WTC11 (cell line): Measurements from ENCODE around the gene NPIPB2. TPM values are rescaled to one million over a fixed set of nuclear protein-coding genes. Genes with fewer than 3 reads are reported as not detected.
"Not testable (repeated sequence)": the region's sequence is repeated elsewhere in the genome, so short reads cannot be mapped to it uniquely, and the experiment has no call there.

ENCODE experiments used
- ATAC-seq: fragments of 200-7000 bp; cut with Tn5 transposase; 2 replicates; pipeline ENCODE4 v1.10.0; 2021; ENCODE audit warnings: mild to moderate bottlenecking, moderate library complexity
- Bru-seq: library from RNA; stranded (reverse); fragments of 400-500 nt; gene quantifications from one replicate; lab custom pipeline; 2021; lab: Mats Ljungman, UMichigan
- CTCF ChIA-PET: fragments of 300-600 bp; sonication (Branson Sonifier 250); formaldehyde crosslinking; loops from one replicate; lab custom pipeline; 2021; ENCODE audit warnings: antibody characterized with exemption; lab: Charles Lee
- POLR2A ChIA-PET: fragments of 350-600 bp; sonication (Branson Sonifier 250); formaldehyde crosslinking; loops from one replicate; lab custom pipeline; 2021; ENCODE audit warnings: antibody characterized with exemption; lab: Charles Lee
- DNase-seq: peaks from one replicate; pipeline ENCODE4 v3.0.0; 2021; ENCODE audit warnings: low spot score
- H3K27ac Mint-ChIP-seq: 2 replicates; pipeline ENCODE4 v1.8.0; 2021; ENCODE audit warnings: mixed read lengths
- H3K27me3 Mint-ChIP-seq: 2 replicates; pipeline ENCODE4 v1.8.0; 2021; ENCODE audit warnings: low read depth, mild to moderate bottlenecking, moderate library complexity, mixed read lengths
- H3K36me3 Mint-ChIP-seq: 2 replicates; pipeline ENCODE4 v1.8.0; 2021; ENCODE audit warnings: mixed read lengths
- H3K4me1 Mint-ChIP-seq: 2 replicates; pipeline ENCODE4 v1.8.0; 2022; ENCODE audit warnings: mixed read lengths
- H3K4me3 Mint-ChIP-seq: 2 replicates; pipeline ENCODE4 v1.8.0; 2021; ENCODE audit warnings: mild to moderate bottlenecking, moderate library complexity, mixed read lengths
- H3K9me3 Mint-ChIP-seq: 2 replicates; pipeline ENCODE4 v1.8.0; 2021; ENCODE audit warnings: mixed read lengths
- ETV6 ChIP-seq: sonication (generic); formaldehyde crosslinking; IDR thresholded peaks from 2 replicates; pipeline ENCODE4 v1.8.1; 2022; ENCODE audit warnings: mild to moderate bottlenecking, missing genetic modification reagents
- GABPB1 ChIP-seq: sonication (generic); formaldehyde crosslinking; IDR thresholded peaks from 2 replicates; pipeline ENCODE4 v1.8.1; 2023; ENCODE audit warnings: mild to moderate bottlenecking, missing genetic modification reagents
- PRRX2 ChIP-seq: fragments of 250-450 bp; sonication (Bioruptor Pico); IDR thresholded peaks from 2 replicates; pipeline ENCODE4 v1.8.0; 2021; ENCODE audit warnings: mild to moderate bottlenecking
- TEAD1 ChIP-seq: sonication (generic); formaldehyde crosslinking; IDR thresholded peaks from 2 replicates; pipeline ENCODE4 v1.8.0; 2022; ENCODE audit warnings: mild to moderate bottlenecking, missing genetic modification reagents
- ZBTB21 ChIP-seq: sonication (generic); formaldehyde crosslinking; IDR thresholded peaks from 2 replicates; pipeline ENCODE4 v1.8.1; 2023; ENCODE audit warnings: mild to moderate bottlenecking, missing genetic modification reagents, borderline replicate concordance
- ZNF121 ChIP-seq: sonication (generic); formaldehyde crosslinking; IDR thresholded peaks from 2 replicates; pipeline ENCODE4 v1.8.0; 2023; ENCODE audit warnings: missing genetic modification reagents
- ZNF317 ChIP-seq: sonication (generic); formaldehyde crosslinking; IDR thresholded peaks from 2 replicates; pipeline ENCODE4 v1.8.1; 2023; ENCODE audit warnings: low read depth, mild to moderate bottlenecking, moderate library complexity, missing genetic modification reagents, borderline replicate concordance
- ZNF671 ChIP-seq: fragments of 250-450 bp; sonication (Bioruptor Pico); IDR thresholded peaks from 2 replicates; pipeline ENCODE4 v1.8.0; 2021; ENCODE audit warnings: mild to moderate bottlenecking
- long read RNA-seq, 3 experiments: library from RNA in 1 of 3; library from capped mRNA in 1 of 3; library from polyadenylated mRNA in 1 of 3; unstranded in 2 of 3; stranded (forward) in 1 of 3; transcript quantifications; one replicate each; pipeline ENCODE4 v2.0.0, GENCODE V29; 2021
- total RNA-seq: library from RNA; stranded (reverse); gene quantifications from 3 replicates; pipeline ENCODE4 v1.2.3, GENCODE V29; 2021
- TF ChIP-seq, protein P1 (sequence below): sonication (generic); formaldehyde crosslinking; IDR thresholded peaks from 2 replicates; pipeline ENCODE4 v1.8.0; 2022; ENCODE audit warnings: missing genetic modification reagents
- TF ChIP-seq, protein P2 (sequence below): sonication (generic); formaldehyde crosslinking; conservative IDR thresholded peaks from 2 replicates; pipeline ENCODE4 v1.8.1; 2023; ENCODE audit warnings: mild to moderate bottlenecking, low read depth, missing genetic modification reagents, moderate library complexity
- TF ChIP-seq, protein P3 (sequence below): sonication (generic); formaldehyde crosslinking; IDR thresholded peaks from 2 replicates; pipeline ENCODE4 v1.8.1; 2022; ENCODE audit warnings: low read depth, mild to moderate bottlenecking, moderate library complexity, missing genetic modification reagents, borderline replicate concordance
- TF ChIP-seq, protein P4 (sequence below): sonication (generic); formaldehyde crosslinking; IDR thresholded peaks from 2 replicates; pipeline ENCODE4 v1.8.1; 2023; ENCODE audit warnings: mild to moderate bottlenecking, missing genetic modification reagents
- TF ChIP-seq, protein P5 (sequence below): sonication (generic); formaldehyde crosslinking; IDR thresholded peaks from 2 replicates; pipeline ENCODE4 v1.8.0; 2023; ENCODE audit warnings: missing genetic modification reagents

Gene NPIPB2
- 14.4 to 24.7 TPM (median 15.1 TPM) in 3 replicates for total RNA-seq
- Bru-seq, nascent RNA = percentile 29 among the genes with signal in this experiment
- long read RNA-seq, experiment 1, partial matches to known transcripts = 0 of 1 reads
- long read RNA-seq, experiment 1, other reads (novel, unspliced or antisense) = 1 of 1 reads
- long read RNA-seq, experiment 2 = 0 reads
- long read RNA-seq, experiment 3 = 0 reads

DNA sequence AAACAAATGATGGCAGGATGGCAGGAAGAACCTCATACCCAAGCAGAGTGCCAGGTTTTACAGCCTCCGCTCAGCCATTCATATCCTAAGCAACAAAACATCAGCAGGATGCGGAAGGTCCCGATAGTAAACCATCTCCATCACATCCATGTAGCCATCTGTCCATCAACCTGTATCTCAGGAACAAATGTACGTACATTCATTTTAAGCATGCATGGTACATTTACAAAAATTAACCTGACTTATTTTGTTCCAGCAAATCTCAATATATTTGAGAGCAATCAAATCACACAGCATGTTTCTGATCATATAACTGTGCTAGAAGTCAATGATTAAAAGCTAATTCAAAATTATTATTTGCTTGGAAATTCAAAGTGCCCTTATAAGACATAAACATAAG is at the start of gene NPIPB2:
Gene NPIPB2 (minus strand): TSS at position 101 of the 400 bp plus-strand sequence. CDS start 0 bp downstream, at position 101.
- H3K27me3 Mint-ChIP-seq, H3K27ac Mint-ChIP-seq, H3K36me3 Mint-ChIP-seq, DNase-seq, ATAC-seq, H3K9me3 Mint-ChIP-seq, CTCF ChIA-PET, H3K4me3 Mint-ChIP-seq, POLR2A ChIA-PET, H3K4me1 Mint-ChIP-seq: not testable (repeated sequence)

DNA sequence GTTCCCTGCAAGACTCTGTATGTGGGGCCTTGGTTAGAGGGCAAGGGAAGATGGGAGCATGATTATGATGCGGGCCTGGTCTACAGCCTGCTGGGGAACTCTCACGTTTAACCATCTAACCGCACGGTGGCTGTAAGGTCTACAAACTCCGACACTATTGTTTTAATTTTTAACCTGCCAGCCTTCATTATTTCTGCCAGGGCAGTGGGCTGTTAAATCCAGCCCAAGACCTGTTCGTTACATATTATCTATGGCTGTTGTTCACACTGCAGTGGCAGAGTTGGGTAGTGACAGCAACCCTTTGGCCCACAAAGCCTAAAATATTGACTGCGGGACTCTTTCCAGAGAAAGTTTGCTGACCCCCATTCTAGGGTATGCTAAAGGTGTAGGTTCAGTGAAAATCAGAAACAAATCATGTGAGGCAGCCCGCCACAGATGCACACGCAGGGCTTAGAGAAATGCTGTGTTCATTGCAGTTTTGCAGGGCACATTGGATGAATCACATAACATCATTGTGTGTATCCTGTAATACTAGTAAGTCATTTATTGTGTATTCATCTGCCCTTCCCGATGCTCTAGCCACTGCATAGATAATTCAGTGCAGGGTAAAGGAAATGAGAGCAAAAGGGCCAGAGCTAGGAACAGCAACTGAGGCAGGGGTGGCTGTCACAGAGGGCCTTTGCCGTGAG is 49.0 kb upstream of the NPIPB2 start:
- no peak for ATAC-seq
- H3K27me3 Mint-ChIP-seq = no peaks in the 10 kb centered on the region
- H3K27ac Mint-ChIP-seq = no peak overlapping the region
- no peaks in the 10 kb centered on the region for H3K36me3 Mint-ChIP-seq
- no peaks in the 10 kb centered on the region for H3K9me3 Mint-ChIP-seq
- no peak overlapping the region for H3K4me3 Mint-ChIP-seq
- TF ChIP-seq, protein P1, sequence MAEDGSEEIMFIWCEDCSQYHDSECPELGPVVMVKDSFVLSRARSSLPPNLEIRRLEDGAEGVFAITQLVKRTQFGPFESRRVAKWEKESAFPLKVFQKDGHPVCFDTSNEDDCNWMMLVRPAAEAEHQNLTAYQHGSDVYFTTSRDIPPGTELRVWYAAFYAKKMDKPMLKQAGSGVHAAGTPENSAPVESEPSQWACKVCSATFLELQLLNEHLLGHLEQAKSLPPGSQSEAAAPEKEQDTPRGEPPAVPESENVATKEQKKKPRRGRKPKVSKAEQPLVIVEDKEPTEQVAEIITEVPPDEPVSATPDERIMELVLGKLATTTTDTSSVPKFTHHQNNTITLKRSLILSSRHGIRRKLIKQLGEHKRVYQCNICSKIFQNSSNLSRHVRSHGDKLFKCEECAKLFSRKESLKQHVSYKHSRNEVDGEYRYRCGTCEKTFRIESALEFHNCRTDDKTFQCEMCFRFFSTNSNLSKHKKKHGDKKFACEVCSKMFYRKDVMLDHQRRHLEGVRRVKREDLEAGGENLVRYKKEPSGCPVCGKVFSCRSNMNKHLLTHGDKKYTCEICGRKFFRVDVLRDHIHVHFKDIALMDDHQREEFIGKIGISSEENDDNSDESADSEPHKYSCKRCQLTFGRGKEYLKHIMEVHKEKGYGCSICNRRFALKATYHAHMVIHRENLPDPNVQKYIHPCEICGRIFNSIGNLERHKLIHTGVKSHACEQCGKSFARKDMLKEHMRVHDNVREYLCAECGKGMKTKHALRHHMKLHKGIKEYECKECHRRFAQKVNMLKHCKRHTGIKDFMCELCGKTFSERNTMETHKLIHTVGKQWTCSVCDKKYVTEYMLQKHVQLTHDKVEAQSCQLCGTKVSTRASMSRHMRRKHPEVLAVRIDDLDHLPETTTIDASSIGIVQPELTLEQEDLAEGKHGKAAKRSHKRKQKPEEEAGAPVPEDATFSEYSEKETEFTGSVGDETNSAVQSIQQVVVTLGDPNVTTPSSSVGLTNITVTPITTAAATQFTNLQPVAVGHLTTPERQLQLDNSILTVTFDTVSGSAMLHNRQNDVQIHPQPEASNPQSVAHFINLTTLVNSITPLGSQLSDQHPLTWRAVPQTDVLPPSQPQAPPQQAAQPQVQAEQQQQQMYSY (CRISPR knock-in tag) = no peak
- no peak for TF ChIP-seq ZBTB21
- TF ChIP-seq, protein P2, sequence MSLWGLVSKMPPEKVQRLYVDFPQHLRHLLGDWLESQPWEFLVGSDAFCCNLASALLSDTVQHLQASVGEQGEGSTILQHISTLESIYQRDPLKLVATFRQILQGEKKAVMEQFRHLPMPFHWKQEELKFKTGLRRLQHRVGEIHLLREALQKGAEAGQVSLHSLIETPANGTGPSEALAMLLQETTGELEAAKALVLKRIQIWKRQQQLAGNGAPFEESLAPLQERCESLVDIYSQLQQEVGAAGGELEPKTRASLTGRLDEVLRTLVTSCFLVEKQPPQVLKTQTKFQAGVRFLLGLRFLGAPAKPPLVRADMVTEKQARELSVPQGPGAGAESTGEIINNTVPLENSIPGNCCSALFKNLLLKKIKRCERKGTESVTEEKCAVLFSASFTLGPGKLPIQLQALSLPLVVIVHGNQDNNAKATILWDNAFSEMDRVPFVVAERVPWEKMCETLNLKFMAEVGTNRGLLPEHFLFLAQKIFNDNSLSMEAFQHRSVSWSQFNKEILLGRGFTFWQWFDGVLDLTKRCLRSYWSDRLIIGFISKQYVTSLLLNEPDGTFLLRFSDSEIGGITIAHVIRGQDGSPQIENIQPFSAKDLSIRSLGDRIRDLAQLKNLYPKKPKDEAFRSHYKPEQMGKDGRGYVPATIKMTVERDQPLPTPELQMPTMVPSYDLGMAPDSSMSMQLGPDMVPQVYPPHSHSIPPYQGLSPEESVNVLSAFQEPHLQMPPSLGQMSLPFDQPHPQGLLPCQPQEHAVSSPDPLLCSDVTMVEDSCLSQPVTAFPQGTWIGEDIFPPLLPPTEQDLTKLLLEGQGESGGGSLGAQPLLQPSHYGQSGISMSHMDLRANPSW (CRISPR knock-in tag) = no peak
- TF ChIP-seq, protein P3, sequence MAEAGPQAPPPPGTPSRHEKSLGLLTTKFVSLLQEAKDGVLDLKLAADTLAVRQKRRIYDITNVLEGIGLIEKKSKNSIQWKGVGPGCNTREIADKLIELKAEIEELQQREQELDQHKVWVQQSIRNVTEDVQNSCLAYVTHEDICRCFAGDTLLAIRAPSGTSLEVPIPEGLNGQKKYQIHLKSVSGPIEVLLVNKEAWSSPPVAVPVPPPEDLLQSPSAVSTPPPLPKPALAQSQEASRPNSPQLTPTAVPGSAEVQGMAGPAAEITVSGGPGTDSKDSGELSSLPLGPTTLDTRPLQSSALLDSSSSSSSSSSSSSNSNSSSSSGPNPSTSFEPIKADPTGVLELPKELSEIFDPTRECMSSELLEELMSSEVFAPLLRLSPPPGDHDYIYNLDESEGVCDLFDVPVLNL (CRISPR knock-in tag) = no peak
- TF ChIP-seq GABPB1 (CRISPR knock-in tag) = no peak
- TF ChIP-seq ETV6 (CRISPR knock-in tag) = no peak
- TF ChIP-seq ZNF317 (CRISPR knock-in tag) = no peak
- TF ChIP-seq ZNF671 (CRISPR knock-in tag) = no peak
- H3K4me1 Mint-ChIP-seq = peaks cover 10% of the 10 kb centered on the region; the same call in 1 of the 2 replicates
- POLR2A ChIA-PET = no interaction called here
- CTCF ChIA-PET = no interaction called here
- no peak for DNase-seq

DNA sequence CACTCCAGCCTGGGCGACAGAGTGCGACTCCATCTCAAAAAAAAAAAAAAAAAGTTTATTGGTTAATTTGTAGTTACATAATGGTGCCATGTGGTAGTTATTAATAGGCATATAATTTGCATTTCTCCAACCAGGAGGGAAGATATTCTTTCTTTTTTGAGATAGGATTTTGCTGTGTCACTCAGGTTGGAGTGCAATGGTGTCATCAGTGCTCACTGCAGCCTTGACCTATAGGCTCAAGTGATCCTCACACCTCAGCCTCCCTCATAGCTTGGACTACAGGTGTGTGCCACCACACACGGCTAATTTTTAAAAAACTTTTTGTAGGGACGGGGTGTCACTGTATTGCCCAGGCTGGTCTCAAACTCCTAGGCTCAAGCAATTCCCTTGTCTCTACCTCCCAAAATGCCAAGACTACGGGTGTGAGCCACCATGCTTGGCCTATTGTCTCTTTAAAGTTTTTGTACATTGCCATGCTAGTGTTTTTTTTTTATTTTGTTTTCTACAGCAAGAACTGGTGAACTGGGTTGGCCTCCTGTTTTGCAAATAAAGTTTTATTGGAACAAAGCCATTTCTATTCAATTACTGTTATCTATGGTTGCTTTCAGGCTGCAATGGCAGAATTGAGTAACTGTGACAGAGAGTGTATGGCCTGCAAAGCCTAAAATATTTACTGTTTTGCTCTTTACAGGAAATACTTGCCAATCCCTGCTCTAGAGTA is 46.6 kb upstream of the NPIPB2 start:
- TF ChIP-seq, protein P4, sequence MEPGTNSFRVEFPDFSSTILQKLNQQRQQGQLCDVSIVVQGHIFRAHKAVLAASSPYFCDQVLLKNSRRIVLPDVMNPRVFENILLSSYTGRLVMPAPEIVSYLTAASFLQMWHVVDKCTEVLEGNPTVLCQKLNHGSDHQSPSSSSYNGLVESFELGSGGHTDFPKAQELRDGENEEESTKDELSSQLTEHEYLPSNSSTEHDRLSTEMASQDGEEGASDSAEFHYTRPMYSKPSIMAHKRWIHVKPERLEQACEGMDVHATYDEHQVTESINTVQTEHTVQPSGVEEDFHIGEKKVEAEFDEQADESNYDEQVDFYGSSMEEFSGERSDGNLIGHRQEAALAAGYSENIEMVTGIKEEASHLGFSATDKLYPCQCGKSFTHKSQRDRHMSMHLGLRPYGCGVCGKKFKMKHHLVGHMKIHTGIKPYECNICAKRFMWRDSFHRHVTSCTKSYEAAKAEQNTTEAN (CRISPR knock-in tag) = no peak
- TF ChIP-seq TEAD1 (CRISPR knock-in tag) (no peak), ZNF317 (CRISPR knock-in tag) (no peak), ZNF121 (no peak), PRRX2 (CRISPR knock-in tag) (no peak), ZBTB21 (no peak)
- TF ChIP-seq, protein P5, sequence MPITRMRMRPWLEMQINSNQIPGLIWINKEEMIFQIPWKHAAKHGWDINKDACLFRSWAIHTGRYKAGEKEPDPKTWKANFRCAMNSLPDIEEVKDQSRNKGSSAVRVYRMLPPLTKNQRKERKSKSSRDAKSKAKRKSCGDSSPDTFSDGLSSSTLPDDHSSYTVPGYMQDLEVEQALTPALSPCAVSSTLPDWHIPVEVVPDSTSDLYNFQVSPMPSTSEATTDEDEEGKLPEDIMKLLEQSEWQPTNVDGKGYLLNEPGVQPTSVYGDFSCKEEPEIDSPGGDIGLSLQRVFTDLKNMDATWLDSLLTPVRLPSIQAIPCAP (CRISPR knock-in tag) = no peak
- Mint-ChIP-seq H3K27me3 (no peaks in the 10 kb centered on the region), H3K4me1 (peaks cover 8% of the 10 kb centered on the region; the same call in 1 of the 2 replicates), H3K9me3 (no peaks in the 10 kb centered on the region), H3K27ac (no peak overlapping the region), H3K4me3 (no peak overlapping the region), H3K36me3 (no peaks in the 10 kb centered on the region)
- ChIA-PET POLR2A (interaction anchor here (0.6 to 0.7 kb wide), 2 partner anchors 27 to 369 kb away, joined by 3 to 4 read pairs; no protein-coding TSS in a partner anchor), CTCF (interaction anchor here (0.6 kb wide), 1 partner anchor 64 kb away, joined by 4 read pairs; no protein-coding TSS in a partner anchor)
- ATAC-seq (no peak), DNase-seq (no peak)
